IMR-90 (cell line): ENCODE data around the gene NOS1AP.

Experiments used
- CTCF ChIP-seq: conservative IDR thresholded peaks from 2 replicates; pipeline ENCODE4 v1.5.1; 2012; ENCODE audit warnings: mild to moderate bottlenecking, low read depth, low read length, improper control_type of control experiment
- RCOR1 ChIP-seq: IDR thresholded peaks from 2 replicates; pipeline ENCODE4 v1.6.1; 2012; ENCODE audit warnings: mild to moderate bottlenecking, low read length, improper control_type of control experiment; ENCODE audit not compliant: insufficient replicate concordance

- no peak for TF ChIP-seq RCOR1
- no peak for TF ChIP-seq CTCF
These were observed 67.3 kb downstream of the NOS1AP start for GRCh38 chr1:162136760-162137159.
